ENCODE results near the gene DOCK11.

- TF ChIP-seq CTCF (IDR thresholded peaks at IDR 0.05) = no peak
- TF ChIP-seq POLR2A (IDR thresholded peaks at IDR 0.05) = no peak
- TF ChIP-seq POLR2AphosphoS5 (IDR thresholded peaks at IDR 0.05) = no peak
- no peak for TF ChIP-seq EP300 (IDR thresholded peaks at IDR 0.05; ENCODE audit: low read depth)
Observed at GRCh38 chrX:118526149-118526548, 30.5 kb downstream of the DOCK11 start.
